A549 (cell line): Measurements from ENCODE around the gene ATP2C2. TPM values are rescaled to one million over a fixed set of nuclear protein-coding genes. Genes with fewer than 3 reads are reported as not detected.
"Not testable (repeated sequence)": the region's sequence is repeated elsewhere in the genome, so short reads cannot be mapped to it uniquely, and the experiment has no call there.

Source experiments
- ATAC-seq, 2 experiments: fragments of 200-7000 bp in 1 of 2; fragments of >200 bp in 1 of 2; cut with Nextera tagmentation in 1 of 2; cut with Tn5 transposase in 1 of 2; 3 replicates each; pipeline versions ENCODE4 v1.8.0 to v1.9.1; 2018 to 2020; ENCODE audit warnings: mild to moderate bottlenecking in 1 of 2, moderate library complexity in 1 of 2
- CTCF ChIA-PET: fragments of 300-600 bp; sonication (Branson Sonifier 250); formaldehyde crosslinking; extraction: SDS; loops from one replicate; lab custom pipeline; 2021; ENCODE audit warnings: antibody characterized with exemption, inconsistent platforms; lab: Yijun Ruan, JAX
- POLR2A ChIA-PET: fragments of 350-600 bp; formaldehyde crosslinking; extraction: SDS; loops from one replicate; lab custom pipeline; 2021; ENCODE audit warnings: antibody characterized with exemption, inconsistent platforms; lab: Yijun Ruan, JAX
- DNase-seq, 2 experiments: peaks; one replicate each; pipeline versions ENCODE4 v3.0.0 to v3.0.0-alpha.2; 2011 to 2016; ENCODE audit warnings: low read depth in 1 of 2, low spot score in 1 of 2
- FAIRE-seq: peaks from 2 replicates; lab custom pipeline; 2011; peaks lifted over from hg19 to GRCh38; lab: Jason Lieb, UNC
- H3K27ac ChIP-seq, 2 experiments: fragments of >200 bp; sonication (Bioruptor Twin); formaldehyde crosslinking; 3 replicates each; pipeline ENCODE4 v1.5.1; 2016 to 2017
- H3K4me1 ChIP-seq: fragments of >200 bp; sonication (Bioruptor Twin); formaldehyde crosslinking; 3 replicates; pipeline ENCODE4 v1.6.1; 2016
- H3K4me2 ChIP-seq: fragments of >200 bp; sonication (Bioruptor Twin); formaldehyde crosslinking; 3 replicates; pipeline ENCODE4 v1.6.1; 2016
- H3K4me3 ChIP-seq: fragments of >200 bp; sonication (Bioruptor Twin); formaldehyde crosslinking; 3 replicates; pipeline ENCODE4 v1.5.1; 2016
- H3K9me3 ChIP-seq: fragments of >200 bp; sonication (Bioruptor Twin); formaldehyde crosslinking; 3 replicates; pipeline ENCODE4 v1.6.1; 2016
- BHLHE40 ChIP-seq: IDR thresholded peaks from 2 replicates; pipeline ENCODE4 v1.6.1; 2012; ENCODE audit warnings: low read depth, low read length, inconsistent platforms
- CBX8 ChIP-seq: fragments of 200-600 bp; sonication (generic); IDR thresholded peaks from 2 replicates; pipeline ENCODE4 v1.6.1; 2016
- EHF ChIP-seq: fragments of 250-450 bp; sonication (Bioruptor Pico); IDR thresholded peaks from 2 replicates; pipeline ENCODE4 v1.5.0; 2020; ENCODE audit warnings: mild to moderate bottlenecking
- EHMT2 ChIP-seq: fragments of 200-600 bp; sonication (generic); IDR thresholded peaks from 2 replicates; pipeline ENCODE4 v1.6.1; 2016; ENCODE audit warnings: antibody characterized with exemption, low read depth, mild to moderate bottlenecking, moderate library complexity
- FOSB ChIP-seq: fragments of 250-450 bp; sonication (Bioruptor Pico); IDR thresholded peaks from 2 replicates; pipeline ENCODE4 v1.5.0; 2020; ENCODE audit warnings: mild to moderate bottlenecking, moderate library complexity
- HOXA7 ChIP-seq: fragments of 250-450 bp; sonication (Bioruptor Pico); IDR thresholded peaks from 2 replicates; pipeline ENCODE4 v1.5.0; 2020; ENCODE audit warnings: mild to moderate bottlenecking, moderate library complexity
- JUN ChIP-seq, 2 experiments: fragments of >200 bp; sonication (Bioruptor Twin); formaldehyde crosslinking; IDR thresholded peaks; 2 replicates in 1 of 2; 3 replicates in 1 of 2; pipeline ENCODE4 v1.6.1; 2016 to 2017
- KDM1A ChIP-seq: fragments of 200-600 bp; sonication (generic); IDR thresholded peaks from 2 replicates; pipeline ENCODE4 v1.6.1; 2016; ENCODE audit warnings: low read depth, mild to moderate bottlenecking
- MAX ChIP-seq: IDR thresholded peaks from 2 replicates; pipeline ENCODE4 v1.6.1; 2012
- MYC ChIP-seq: IDR thresholded peaks from 2 replicates; pipeline ENCODE4 v1.6.1; 2012; ENCODE audit warnings: mild to moderate bottlenecking, inconsistent platforms, low read length, improper control_type of control experiment, borderline replicate concordance
- NFE2L2 ChIP-seq: fragments of 150-350 bp; conservative IDR thresholded peaks from 2 replicates; pipeline ENCODE4 v1.6.1; 2014; ENCODE audit warnings: low read length
- POLR2A ChIP-seq: IDR thresholded peaks from 2 replicates; pipeline ENCODE4 v1.6.1; 2012; ENCODE audit warnings: mild to moderate bottlenecking, low read length
- POLR2AphosphoS2 ChIP-seq: conservative IDR thresholded peaks from 2 replicates; pipeline ENCODE4 v1.6.1; 2012; ENCODE audit warnings: low read length, improper control_type of control experiment, inconsistent platforms
- RARB ChIP-seq: fragments of 250-450 bp; sonication (Bioruptor Pico); IDR thresholded peaks from 2 replicates; pipeline ENCODE4 v1.8.0; 2021; ENCODE audit warnings: mild to moderate bottlenecking, moderate library complexity
- RFX5 ChIP-seq: fragments of 450-650 bp; IDR thresholded peaks from 2 replicates; pipeline ENCODE4 v1.7.1; 2014; ENCODE audit warnings: antibody characterized with exemption, mild to moderate bottlenecking, moderate library complexity
- RNF2 ChIP-seq: fragments of 200-600 bp; sonication (generic); IDR thresholded peaks from 2 replicates; pipeline ENCODE4 v1.6.1; 2016; ENCODE audit warnings: low read depth, mild to moderate bottlenecking, antibody characterized with exemption, moderate library complexity, borderline replicate concordance
- USF2 ChIP-seq: fragments of 450-650 bp; IDR thresholded peaks from 2 replicates; pipeline ENCODE4 v1.6.1; 2014; ENCODE audit warnings: antibody characterized with exemption
- ZC3H11A ChIP-seq: fragments of 450-650 bp; IDR thresholded peaks from 2 replicates; pipeline ENCODE4 v1.6.1; 2014; ENCODE audit warnings: antibody characterized with exemption, mild to moderate bottlenecking
- ZFP36 ChIP-seq: fragments of 450-650 bp; IDR thresholded peaks from 2 replicates; pipeline ENCODE4 v1.6.1; 2014; ENCODE audit warnings: borderline replicate concordance; ENCODE audit not compliant: partially characterized antibody
- ZNF302 ChIP-seq: fragments of 250-450 bp; sonication (Bioruptor Pico); IDR thresholded peaks from 2 replicates; pipeline ENCODE4 v1.9.0; 2021; ENCODE audit warnings: inconsistent platforms, mild to moderate bottlenecking, moderate library complexity
- ZSCAN20 ChIP-seq: fragments of 250-450 bp; sonication (Bioruptor Pico); IDR thresholded peaks from 2 replicates; pipeline ENCODE4 v1.8.0; 2022; ENCODE audit warnings: mild to moderate bottlenecking, moderate library complexity
- WGBS: methylation state at CpG from one replicate; pipeline ENCODE4 v1.1.6; 2017; ENCODE audit errors: missing lambda C conversion rate; 5-methylcytosine and 5-hydroxymethylcytosine counted together
- polyA plus RNA-seq, 4 experiments: library from polyadenylated mRNA; depleted of rRNA in 3 of 4; stranded (reverse); fragments of >200 nt; fragmentation: RNase III in 1 of 4; extraction: RNeasy Plus Mini Kit Qiagen cat#74134 plus additional on column Dnase treatment in 1 of 4; gene quantifications; 2 replicates in 3 of 4; 3 replicates in 1 of 4; pipeline ENCODE4 v1.2.3, GENCODE V29; 2011 to 2017
- TF ChIP-seq, protein P1 (sequence below): IDR thresholded peaks from 2 replicates; pipeline ENCODE4 v1.6.1; 2012; ENCODE audit warnings: low read depth, borderline replicate concordance

The ATP2C2 gene
- polyA plus RNA-seq, 2 of the 4 experiments (the other 2 are of a cell fraction) = 0.14 to 0.17 TPM

- ChIA-PET POLR2A (no interaction called here), CTCF (interaction anchor here (2.4 kb wide), 1 partner anchor 34 kb away, joined by 7 read pairs; no protein-coding TSS in a partner anchor)
- Histone ChIP-seq H3K4me3 (no peak overlapping the region), H3K9me3 (no peaks in the 10 kb centered on the region), H3K27ac (no peak overlapping the region), H3K4me2 (no peak overlapping the region), H3K4me1 (peaks cover 3% of the 10 kb centered on the region; the same call in 1 of the 3 replicates)
- WGBS = 86% methylated on average over 38 of the region's 38 CpGs
- FAIRE-seq = no peak
- no peak for ATAC-seq
- DNase-seq = no peak
- TF ChIP-seq RNF2 (no peak), EHF (CRISPR knock-in tag) (no peak), POLR2A (no peak), NFE2L2 (no peak), USF2 (no peak), HOXA7 (no peak), MAX (no peak), ZNF302 (CRISPR knock-in tag) (no peak), FOSB (CRISPR knock-in tag) (no peak), MYC (no peak)
Observed at GRCh38 chr16:84449156-84450140, 81.1 kb downstream of the ATP2C2 start.

GRCh38 chr16:84450176-84450865 is 82.0 kb downstream of the ATP2C2 start:
- 88% methylated on average over 11 of the region's 11 CpGs for WGBS
- Histone ChIP-seq H3K4me3 (no peak overlapping the region), H3K4me2 (no peak overlapping the region), H3K9me3 (no peaks in the 10 kb centered on the region), H3K27ac (no peak overlapping the region), H3K4me1 (peaks cover 3% of the 10 kb centered on the region; the same call in 1 of the 3 replicates)
- FAIRE-seq (no peak), DNase-seq (no peak), ATAC-seq (no peak)
- CTCF ChIA-PET = interaction anchor here (1.4 to 2.4 kb wide), 2 partner anchors 34 to 266 kb away, joined by 3 to 7 read pairs; no protein-coding TSS in a partner anchor
- POLR2A ChIA-PET = no interaction called here
- TF ChIP-seq USF2 = no peak
- TF ChIP-seq EHMT2 = no peak
- no peak for TF ChIP-seq JUN (IDR thresholded peaks at IDR 0.05)
- no peak for TF ChIP-seq ZFP36
- TF ChIP-seq RARB (CRISPR knock-in tag) = no peak

GRCh38 chr16:84451010-84451676 is 82.8 kb downstream of the ATP2C2 start:
- FAIRE-seq, DNase-seq, H3K9me3 ChIP-seq, H3K4me2 ChIP-seq, H3K4me3 ChIP-seq, POLR2A ChIA-PET, H3K4me1 ChIP-seq, H3K27ac ChIP-seq, ATAC-seq: not testable (repeated sequence)
- 76% methylated on average over 9 of the region's 9 CpGs for WGBS
- CTCF ChIA-PET = interaction anchor here (1.4 to 4.0 kb wide), 3 partner anchors 33 to 267 kb away, joined by 3 to 12 read pairs (median 7); no protein-coding TSS in a partner anchor

DNA sequence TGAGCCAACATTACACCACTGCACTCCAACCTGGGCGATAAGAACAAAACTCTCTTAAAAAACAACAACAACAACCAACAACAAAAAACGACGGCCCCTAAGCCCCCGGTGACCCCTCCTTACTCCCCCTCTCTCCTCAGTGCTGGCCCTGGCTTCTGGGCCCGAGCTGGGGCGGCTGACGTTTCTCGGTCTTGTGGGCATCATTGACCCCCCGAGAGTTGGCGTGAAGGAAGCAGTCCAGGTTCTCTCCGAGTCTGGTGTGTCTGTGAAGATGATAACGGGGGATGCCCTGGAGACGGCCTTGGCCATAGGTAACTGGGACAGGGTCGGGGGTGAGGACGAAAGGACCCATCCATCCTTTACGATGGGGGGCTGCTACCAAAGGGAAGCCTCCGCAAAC is 83.4 kb downstream of the ATP2C2 start:
- POLR2A ChIA-PET = no interaction called here
- CTCF ChIA-PET = interaction anchor here (2.3 to 4.0 kb wide), 2 partner anchors 32 to 175 kb away, joined by 11 to 12 read pairs; no protein-coding TSS in a partner anchor
- FAIRE-seq (no peak), DNase-seq (no peak), ATAC-seq (no peak)
- H3K9me3 ChIP-seq = no peaks in the 10 kb centered on the region
- no peaks in the 10 kb centered on the region for H3K4me1 ChIP-seq
- no peak overlapping the region for H3K4me3 ChIP-seq
- no peak overlapping the region for H3K27ac ChIP-seq
- 79% methylated on average over 16 of the region's 17 CpGs for WGBS
- H3K4me2 ChIP-seq = no peak overlapping the region
- TF ChIP-seq ZC3H11A (no peak), BHLHE40 (no peak), CBX8 (no peak), ZSCAN20 (no peak), POLR2AphosphoS2 (no peak), HOXA7 (no peak), ZNF302 (CRISPR knock-in tag) (no peak), RFX5 (no peak), KDM1A (no peak), NFE2L2 (no peak), MYC (no peak)
- TF ChIP-seq, protein P1, sequence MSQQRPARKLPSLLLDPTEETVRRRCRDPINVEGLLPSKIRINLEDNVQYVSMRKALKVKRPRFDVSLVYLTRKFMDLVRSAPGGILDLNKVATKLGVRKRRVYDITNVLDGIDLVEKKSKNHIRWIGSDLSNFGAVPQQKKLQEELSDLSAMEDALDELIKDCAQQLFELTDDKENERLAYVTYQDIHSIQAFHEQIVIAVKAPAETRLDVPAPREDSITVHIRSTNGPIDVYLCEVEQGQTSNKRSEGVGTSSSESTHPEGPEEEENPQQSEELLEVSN = no peak
